HG03280 (cell line): ENCODE data around the gene SMIM44.

Experiments
- ATAC-seq: cut with Tn5 transposase; IDR thresholded peaks from one replicate; pipeline ENCODE4 v1.9.1; 2021; ENCODE audit warnings: mild to moderate bottlenecking, moderate library complexity; ENCODE audit not compliant: unreplicated experiment

Gene SMIM44

DNA sequence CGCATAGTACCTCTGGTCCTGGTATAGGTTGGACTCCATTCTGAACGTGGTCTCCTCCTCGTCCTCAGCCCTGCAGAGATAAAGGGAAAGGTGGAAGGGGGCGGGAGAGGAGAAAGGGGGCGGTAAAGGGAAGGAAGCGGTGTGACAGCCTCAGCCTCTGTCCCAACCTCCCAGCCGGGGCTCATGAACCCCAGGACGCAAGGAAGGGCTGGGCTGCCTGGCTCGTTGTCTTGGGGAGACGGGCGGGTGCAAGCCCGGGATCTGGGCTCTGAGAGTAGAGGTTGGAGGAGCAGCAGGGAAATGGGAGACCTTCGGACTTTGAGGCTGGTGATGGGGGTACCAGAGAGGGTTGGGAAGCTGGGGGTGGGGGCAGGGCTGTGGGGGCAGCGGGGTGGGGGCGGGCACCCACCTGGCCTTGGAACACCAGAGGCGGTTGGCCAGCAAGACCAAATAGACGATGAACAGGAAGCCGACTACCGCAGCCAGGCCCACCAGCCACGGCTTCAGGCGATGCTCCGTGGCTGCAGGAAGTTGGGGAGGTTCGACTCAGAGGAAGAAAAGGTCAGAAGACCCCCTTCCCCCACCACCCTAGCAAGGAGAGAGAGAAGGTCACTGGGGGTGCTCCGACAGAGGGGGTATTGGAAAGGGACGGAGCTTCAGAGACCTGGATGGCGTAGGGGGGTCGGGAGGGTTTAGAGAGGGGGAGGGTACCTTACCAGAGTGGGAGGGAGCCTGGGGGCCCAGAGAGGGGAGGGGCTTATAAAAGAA lies 4.6 kb downstream of the SMIM44 start:
- ATAC-seq: no peak

DNA sequence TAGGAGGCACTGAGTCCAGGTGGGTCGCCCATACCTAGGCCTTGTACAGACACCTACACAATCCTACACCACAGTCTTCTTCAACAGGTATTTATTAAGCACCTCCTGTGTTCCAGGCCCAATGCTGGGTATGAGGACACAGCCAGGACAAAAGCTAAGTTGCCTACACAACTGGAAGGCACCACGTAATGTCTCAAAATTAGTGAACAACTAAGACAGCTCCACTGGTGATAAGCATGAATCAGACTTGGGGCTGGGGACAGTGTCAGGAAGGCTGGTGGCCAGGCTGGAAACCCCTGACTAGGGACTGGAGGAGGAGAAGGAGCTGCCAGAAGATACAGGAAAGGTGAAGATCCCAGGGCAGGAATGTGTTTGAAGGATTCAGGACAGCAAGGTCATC lies 5.3 kb downstream of the SMIM44 start:
- no peak for ATAC-seq

DNA sequence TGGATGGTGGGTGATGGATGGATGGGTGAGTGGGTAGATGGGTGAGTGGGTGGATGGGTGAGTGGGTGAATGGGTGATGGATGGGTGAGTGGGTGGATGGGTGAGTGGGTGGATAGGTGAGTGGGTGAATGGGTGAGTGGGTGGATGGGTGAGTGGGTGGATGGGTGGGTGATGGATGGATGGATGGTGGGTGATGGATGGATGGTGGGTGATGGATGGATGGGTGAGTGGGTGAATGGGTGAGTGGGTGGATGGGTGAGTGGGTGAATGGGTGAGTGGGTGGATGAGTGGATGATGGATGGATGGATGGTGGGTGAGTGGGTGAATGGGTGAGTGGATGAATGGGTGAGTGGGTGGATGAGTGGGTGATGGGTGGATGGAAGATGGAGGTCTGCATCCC lies 5.7 kb downstream of the SMIM44 start:
- no peak for ATAC-seq

DNA sequence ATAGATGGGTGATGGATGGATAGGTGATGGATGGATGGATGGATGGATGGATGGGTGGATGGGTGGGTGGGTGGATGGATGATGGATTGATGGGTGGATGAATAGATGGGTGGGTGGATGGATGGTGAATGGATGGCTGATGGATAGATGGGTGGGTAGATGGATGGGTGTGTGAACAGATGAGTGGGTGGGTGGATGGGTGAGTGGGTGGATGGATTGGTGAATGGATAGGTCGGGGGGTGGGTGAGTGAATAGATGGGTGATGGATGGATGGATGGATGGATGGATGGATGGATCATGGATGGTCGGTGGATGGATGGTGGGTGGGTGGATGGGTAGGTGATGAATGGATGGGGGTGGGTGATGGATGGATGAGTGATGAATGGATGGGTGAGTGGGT lies 6.4 kb downstream of the SMIM44 start:
- ATAC-seq: no peak

DNA sequence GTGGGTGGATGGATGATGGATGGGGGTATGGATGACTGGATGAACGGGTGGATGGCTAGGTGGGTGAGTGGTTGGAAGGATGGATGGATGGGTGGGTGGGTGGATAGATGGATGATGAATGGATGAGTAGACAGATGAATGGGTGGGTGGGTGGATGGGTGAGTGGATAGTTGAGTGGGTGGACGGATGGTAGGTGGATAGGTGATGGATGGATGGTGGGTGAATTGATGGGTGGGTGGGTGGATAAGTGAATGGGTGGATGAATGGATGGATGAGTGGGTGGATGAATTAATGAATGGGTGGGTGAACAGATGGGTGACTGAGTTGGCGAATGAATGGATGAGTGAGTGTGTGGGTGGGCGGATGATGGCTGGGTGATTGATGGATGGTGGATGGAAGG lies 7.8 kb downstream of the SMIM44 start:
- no peak for ATAC-seq

DNA sequence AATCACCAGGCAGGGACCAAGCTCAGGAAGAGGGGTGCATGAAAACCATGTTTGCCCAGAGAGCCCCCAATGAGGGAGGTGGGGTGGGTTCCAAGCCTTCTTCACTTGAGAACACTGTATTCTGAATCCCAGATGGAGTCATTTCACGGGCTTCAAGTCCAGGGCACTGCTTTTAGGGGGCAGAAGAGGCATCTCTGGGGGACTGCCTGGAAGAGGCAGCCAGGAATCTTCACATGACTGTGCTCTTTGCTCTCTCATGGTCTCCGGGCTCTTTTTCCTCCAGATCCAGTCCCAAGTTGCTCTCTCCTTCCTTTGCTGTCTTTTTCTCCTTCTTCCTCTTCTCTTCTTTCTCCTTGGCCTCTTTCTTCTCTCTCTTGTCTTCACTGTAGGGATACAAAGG lies 8.6 kb downstream of the SMIM44 start:
- no peak for ATAC-seq

DNA sequence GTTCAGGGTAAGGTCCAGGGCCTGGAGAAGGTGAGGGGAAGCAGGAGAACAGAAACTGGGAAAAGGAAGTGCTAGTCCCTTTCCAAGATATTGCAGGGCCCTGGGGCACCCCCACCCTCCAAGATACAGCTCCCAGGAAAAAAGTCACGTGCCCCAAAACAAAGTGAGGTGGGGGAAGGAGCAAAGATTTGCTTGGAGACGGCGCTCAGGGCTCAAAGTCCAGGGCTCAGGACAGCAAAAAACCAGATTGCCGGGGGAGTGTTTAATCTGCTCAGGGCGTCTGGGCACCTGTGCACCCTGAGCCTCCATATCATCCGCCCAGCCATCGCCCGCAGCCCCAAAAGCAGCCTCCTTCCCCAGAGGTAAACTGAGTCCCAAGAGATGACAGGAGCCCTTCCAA lies 9.2 kb downstream of the SMIM44 start:
- no peak for ATAC-seq

DNA sequence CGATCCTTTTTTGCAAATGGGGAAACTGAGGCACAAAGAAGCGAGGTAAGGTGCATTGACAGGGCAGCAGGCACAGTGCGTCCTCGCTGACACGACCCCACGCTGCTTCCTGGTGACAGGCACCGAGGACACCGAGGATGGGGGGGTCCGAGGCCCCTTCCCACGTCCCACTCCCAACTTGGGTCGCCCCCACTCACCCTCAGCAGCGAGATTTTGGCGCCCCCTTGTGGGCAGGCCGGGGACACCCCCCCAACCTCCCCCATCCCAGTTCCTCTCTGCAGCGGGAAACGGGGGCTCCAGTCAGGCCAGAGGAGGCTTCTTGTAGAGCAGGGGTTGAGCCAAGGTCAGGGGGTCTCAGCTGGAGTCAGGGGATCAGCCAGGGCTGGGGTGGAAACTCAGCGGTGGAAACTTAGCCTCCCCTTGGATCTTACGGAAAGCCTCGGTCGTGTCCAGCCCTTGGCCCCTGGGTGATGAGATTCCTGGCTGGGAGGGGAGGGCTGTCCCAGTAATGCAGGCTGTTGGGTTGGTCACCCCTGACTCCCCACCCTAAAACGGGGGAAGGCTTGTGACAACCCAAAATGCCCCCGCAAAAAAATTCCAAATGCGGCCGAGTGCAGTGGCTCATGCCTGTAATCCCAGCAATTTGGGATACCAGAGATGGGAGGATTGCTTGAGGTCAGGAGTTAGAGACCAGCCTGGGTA lies 11.1 kb downstream of the SMIM44 start:
- ATAC-seq: no peak

DNA sequence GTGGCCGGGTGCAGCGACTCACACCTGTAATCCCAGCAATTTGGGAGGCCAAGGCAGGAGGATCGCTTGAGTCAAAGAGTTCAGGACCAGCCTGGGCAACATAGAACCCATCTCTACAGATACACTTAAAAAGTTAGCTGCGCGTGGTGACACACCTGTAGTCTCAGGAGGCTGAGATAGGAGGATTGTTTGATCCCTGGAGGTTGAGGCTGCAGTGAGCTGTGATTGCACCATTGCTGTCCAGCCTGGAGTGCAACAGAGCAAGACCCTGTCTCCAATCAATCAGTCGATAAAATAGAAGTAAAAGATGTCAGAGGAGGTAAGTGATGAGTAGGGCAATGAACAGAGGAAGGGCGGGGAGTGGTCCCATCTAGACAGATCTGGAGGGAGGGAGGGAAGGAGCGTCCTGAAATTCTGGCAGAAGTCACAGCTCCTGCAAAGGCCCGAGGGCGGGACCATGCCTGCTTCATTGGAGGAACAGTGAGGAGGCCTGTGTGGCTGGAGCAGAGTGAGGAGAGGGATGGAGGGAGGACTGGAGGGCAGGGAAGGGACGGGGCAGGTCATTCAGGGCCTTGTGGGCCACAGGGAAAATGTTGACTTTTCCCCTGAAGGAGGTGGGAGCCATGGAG lies 12.6 kb downstream of the SMIM44 start:
- ATAC-seq: no peak

DNA sequence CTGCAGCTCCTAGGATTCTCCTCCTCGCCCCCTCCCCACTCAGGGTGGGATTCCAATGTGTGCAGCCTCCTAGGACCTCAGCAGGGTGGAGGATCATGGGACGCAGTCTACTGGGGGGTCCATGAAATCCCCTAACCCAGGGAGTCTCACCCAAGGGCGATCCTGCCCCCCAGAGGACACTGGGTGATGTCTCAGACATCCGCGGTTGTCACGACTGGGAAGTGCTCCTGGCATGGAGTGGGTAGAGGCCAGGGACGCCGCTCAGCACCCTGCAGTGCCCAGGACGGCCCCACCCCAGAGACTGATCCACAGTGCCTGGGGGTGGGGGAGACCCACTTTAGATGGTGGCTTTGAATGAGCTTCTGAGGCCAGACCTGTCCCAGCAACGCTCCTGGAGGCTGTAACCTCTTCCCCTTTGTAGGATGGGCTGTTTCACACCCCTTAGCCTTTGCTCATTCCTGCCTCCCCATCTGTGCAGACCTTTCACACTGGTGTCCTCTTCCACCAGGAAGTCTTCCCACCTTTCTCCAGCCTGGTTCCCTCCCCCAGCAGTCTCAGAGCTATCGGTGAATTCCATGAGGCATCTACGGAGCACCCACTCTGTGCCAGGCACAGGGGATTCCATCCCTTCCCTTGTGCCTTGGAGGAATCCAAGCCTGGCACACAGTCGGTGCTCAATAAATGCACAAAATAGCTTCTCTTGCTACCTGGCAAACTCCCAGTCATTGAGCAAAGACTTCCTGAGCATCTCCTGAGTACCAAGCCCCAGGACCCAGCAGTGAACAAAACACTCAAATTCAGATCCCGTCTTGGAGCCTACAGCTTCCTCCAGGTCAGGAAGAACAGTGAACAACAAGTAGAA lies 13.4 kb downstream of the SMIM44 start:
- ATAC-seq: no peak

DNA sequence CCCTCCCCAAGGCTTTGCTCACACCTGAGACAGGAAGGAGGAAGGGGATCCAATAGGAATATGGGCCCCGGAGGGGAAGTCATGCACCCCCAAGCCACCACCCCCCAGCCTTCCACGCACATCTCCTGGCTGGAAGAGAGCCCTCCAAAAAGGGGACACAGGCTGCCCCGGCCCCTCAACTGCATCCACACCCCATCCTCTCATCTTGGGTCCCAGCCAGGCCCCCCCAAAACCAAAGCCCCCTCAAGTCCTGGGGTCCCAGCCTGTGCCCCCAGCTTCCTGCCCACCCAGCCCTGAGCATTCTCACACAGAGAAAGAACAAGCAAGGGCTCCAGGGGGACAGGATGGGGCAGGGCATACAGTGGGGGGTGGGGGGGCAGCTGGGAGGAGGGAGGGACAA lies 15.0 kb downstream of the SMIM44 start:
- ATAC-seq: no peak

DNA sequence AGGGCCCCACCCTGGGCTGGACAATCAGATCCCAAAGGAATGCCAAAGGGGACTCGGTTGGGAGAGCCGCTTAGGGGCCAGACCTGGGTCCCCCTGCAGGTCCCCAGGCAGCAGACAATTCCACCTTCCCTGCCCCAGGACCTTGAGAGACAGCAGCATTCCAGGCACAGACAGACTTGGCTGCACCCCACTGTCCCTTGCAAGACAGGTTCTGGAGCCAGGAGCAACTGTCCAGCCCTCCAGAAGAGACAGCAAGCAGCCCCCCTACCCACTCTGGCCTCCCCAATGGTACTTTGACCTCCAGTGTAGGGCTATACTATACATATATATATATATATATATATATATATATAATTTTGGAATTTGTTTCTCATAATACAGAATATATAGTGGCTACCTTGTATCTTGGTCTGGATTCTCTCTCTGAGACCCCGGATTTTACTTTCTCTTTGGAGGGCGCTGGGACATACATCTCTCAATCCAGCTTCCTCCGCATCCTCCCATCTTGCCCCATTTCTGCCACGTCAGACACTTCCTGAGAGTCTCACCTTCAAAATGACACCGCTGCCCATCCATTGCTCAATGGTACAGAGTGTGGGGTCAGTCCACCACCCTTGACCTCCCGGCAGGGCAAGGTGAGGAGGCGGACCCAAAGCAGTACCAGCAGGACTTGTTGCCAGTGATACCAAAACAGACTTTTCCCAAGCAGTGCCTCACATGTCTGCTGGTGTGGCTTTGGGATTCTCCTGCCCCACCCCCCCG lies 15.6 kb downstream of the SMIM44 start:
- ATAC-seq: no peak

DNA sequence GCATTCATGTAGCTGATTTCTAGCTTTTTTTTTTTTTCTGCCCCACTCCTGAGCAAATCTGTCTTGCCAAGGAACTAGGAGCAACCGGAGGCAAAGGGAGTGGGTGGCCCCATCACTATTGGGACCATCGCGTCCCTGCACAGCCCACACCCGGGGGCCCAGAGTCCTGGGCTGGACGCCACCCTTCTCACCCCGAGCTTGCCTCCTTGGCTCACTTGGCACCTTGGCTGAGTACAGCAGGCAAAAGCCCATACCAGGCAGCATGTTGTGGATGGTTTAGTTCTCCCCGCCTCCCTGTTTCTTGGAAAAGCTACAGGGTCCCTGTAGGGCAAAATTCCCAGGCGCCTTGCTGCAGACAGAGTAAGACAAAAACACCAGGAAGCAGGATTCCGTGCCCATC lies 16.6 kb downstream of the SMIM44 start:
- no peak for ATAC-seq

DNA sequence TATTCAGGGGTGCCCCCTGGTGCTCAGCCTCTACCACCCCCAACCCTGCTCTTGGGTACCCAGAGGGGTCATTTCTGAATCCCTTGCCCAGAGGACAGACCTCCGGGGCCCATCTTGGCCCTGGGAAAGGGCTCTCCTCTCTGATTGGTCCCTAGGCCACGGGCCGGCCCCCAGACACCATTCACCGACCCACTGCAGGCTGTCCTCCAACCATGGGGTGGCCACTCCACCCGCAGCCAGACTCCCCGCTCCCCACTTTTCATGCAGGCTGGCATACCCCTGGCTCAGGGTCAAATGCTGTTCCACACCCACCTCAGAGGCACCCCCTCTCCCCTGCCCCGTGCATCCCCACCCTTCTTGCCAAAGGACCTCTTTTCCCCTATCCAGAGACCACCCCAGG lies 17.7 kb downstream of the SMIM44 start:
- ATAC-seq: no peak

DNA sequence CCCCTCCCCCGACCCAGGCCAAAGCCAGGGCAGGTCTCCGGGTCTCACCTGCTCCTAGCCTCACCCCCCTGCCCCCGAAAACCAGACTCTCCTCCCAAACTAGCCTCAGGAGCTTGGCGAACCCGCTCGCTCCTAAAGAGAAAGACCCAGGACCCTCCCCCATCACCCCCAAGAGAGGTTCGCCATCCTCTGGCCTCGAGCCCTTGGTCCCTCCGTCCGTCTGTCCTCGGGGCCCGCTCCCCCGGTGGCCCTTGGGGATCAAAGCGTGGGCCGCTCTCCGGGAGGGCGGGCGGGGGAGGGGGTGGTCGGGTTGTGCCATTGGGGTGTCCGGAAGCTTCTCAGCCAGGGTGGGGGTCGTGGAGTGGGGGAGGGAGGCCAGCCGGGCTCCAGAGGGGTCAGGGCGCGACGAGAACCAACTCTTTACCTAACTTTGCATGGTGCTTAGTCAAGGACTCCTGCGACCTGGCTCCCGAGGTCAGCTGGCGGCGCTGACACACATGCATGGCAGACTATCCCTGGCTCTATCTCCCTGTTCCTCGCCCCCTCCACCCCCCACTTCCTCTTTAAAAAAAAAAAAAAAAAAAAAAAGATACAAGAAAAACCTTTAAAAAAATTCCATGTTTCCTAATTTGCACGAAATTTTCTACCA lies 18.5 kb downstream of the SMIM44 start:
- ATAC-seq: no peak

DNA sequence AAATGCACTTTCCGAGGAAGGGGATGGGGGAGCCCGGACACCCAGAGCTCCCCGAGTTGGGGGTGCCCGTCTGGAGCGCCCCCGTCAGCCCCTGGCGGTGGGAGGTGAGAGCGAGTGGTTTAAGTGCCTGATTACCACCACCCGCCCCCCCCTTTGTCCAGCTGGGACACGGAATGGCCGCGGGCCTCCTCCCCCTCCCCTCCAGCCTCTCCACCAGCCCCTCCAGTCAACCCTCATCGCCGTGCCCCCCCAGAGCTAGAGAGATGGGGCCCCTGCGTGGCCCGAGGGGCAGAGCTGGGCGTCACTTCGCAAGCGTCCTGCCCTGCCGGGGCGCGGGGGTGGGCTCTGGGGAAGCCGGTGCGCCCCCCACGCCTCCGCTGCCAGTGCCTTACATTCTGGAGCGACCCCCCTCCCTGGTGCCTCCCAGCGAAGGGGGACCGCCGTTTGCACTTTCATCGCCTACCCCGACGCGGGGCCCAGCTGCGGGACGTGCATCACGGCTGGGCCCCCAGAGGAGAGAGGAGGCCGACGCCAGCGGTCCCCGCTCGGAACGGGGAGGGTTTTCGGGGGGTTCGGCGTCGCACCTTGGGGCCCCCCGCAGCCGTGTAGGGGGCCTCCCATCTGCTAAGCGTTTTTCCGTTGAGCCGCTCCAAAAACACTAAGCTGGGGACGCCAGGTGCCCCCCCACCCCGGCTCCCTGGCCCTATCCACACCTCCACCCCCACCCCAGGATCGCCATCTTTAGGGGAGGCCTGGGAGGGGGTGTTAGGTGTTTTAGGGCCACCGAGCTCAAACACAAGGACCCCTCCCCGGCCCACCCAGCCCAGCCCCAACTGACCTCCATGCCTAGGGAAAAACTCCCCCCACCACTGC lies 19.3 kb downstream of the SMIM44 start:
- no peak for ATAC-seq

DNA sequence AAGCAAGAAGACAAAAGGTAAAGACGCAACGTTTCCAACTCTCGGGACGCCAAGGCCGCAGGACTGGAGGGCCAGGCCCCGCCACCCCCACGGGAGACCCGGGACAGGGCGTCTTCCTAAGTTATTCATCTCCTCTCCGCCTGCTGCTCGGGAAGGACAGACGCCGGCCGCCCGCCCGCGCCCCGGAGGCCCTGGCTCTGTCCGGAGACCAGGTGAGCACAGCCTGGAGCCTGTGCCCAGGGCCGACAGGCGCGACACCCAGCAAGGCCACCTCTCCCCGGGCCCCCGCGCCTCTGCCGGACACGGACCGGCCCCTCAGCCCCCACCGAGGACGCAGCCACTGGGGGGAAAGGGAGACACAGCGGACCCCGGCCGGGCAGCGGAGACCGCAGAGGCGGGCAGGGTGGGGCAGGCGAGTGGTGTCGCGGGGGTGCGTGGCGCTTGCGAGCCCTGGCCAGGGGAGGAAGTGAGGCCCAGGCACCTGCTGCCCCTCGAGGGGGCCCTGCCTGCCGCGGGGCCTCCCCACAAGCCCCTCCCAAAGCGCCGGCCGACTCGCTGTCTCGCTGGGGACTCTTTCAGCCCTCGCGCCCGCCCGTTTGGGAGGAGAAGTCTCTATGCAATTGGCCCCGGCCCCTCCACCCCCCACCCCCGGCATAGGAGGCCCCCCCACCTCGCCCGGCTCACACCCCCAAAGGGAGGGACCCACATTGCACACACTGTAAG lies 20.1 kb downstream of the SMIM44 start:
- ATAC-seq: no peak

DNA sequence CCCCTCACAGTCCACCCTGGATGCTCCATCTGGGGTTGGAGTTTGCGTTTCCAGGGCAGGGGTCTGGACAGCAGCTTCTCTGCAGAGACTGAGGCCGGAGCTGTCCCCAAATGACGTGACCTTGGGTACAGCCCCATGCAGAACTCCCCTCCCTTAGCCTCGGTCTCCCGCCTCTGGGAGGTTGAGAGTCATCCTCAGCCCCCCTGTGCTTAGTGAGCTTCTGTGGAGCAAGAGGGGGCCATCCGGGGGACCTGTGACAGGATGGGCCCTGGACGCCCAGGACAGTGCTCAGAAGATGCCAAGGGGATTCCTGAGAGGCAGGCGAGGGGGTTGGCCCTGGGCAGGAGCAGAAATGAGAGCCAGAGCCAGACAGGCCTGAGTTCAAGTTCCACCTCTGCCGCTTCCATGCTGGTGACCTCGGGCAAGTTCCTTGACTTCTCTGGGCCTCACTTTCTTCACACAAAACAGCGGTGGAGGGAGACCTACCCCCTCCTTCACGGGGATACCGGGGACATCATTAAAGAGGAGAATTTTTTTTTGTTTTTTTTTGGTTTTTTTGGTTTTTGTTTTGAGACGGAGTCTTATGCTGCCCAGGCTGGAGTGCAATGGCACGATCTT lies 23.2 kb downstream of the SMIM44 start:
- ATAC-seq: no peak
